K562 (cell line): ENCODE measurements around the gene PTPRT. TPM values are rescaled to one million over a fixed set of nuclear protein-coding genes. Genes with fewer than 3 reads are reported as not detected.

Source experiments
- ATAC-seq: fragments of 200-7000 bp; cut with Tn5 transposase; 3 replicates; pipeline ENCODE4 v1.9.1; 2020; ENCODE audit warnings: moderate library complexity
- BruUV-seq: library from RNA; stranded (reverse); fragments of 400-500 nt; replicated peaks from 2 replicates; lab custom pipeline; 2021; lab: Mats Ljungman, UMichigan
- CTCF ChIA-PET: fragments of 300-600 bp; formaldehyde crosslinking; extraction: SDS; loops from one replicate; lab custom pipeline; 2021; ENCODE audit warnings: low intra/inter-chr PET ratio; lab: Yijun Ruan, JAX
- POLR2A ChIA-PET: fragments of 300-600, 350-650 bp; sonication (Branson Sonifier 250); formaldehyde crosslinking; extraction: SDS; loops from one replicate; lab custom pipeline; 2021; ENCODE audit warnings: antibody characterized with exemption, inconsistent platforms; lab: Yijun Ruan, JAX
- DNase-seq, 4 experiments: peaks; one replicate each; pipeline versions ENCODE4 v3.0.0 to v3.0.0-alpha.2; 2011 to 2018; ENCODE audit warnings: low spot score in 3 of 4, mixed read lengths in 3 of 4; ENCODE audit errors: extremely low read depth in 1 of 4
- FAIRE-seq: peaks from 2 replicates; lab custom pipeline; 2011; peaks lifted over from hg19 to GRCh38; lab: Jason Lieb, UNC
- H2AFZ ChIP-seq: 2 replicates; pipeline ENCODE4 v1.6.0; 2011; ENCODE audit warnings: low read depth, low read length, control low read depth, inconsistent platforms
- H3K27ac ChIP-seq: fragments of 200-600 bp; 3 replicates; pipeline ENCODE4 v1.8.0; 2011; ENCODE audit warnings: low read depth, mild to moderate bottlenecking, control low read depth, inconsistent platforms, low read length, moderate library complexity, mixed read lengths; ENCODE audit errors: extremely low read depth
- H3K27me3 ChIP-seq, 2 experiments: fragments of 300-600 bp in 1 of 2; 2 replicates in 1 of 2; 3 replicates in 1 of 2; pipeline versions ENCODE4 v1.6.0 to v1.8.0; 2011; ENCODE audit warnings: inconsistent platforms in 2 of 2, low read length in 2 of 2, mild to moderate bottlenecking in 1 of 2, mixed read lengths in 1 of 2, moderate library complexity in 1 of 2; ENCODE audit not compliant: control insufficient read depth in 2 of 2, insufficient read depth in 2 of 2
- H3K36me3 ChIP-seq: fragments of 300-600 bp; 3 replicates; pipeline ENCODE4 v1.8.0; 2011; ENCODE audit warnings: mild to moderate bottlenecking, low read length, inconsistent platforms; ENCODE audit not compliant: control insufficient read depth, insufficient read depth
- H3K4me1 ChIP-seq, 2 experiments: fragments of 200-600 bp in 1 of 2; replicated peaks in 1 of 2; 2 replicates in 1 of 2; 3 replicates in 1 of 2; pipeline versions ENCODE4 v1.5.1 to v1.8.0; 2011; ENCODE audit warnings: inconsistent platforms in 2 of 2, low read length in 2 of 2, mild to moderate bottlenecking in 1 of 2, mixed read lengths in 1 of 2, moderate library complexity in 1 of 2; ENCODE audit not compliant: control insufficient read depth in 2 of 2, insufficient read depth in 2 of 2
- H3K4me2 ChIP-seq: 2 replicates; pipeline ENCODE4 v1.6.1; 2011; ENCODE audit warnings: low read length, control low read depth, inconsistent platforms, mixed read lengths; ENCODE audit not compliant: insufficient read depth
- H3K4me3 ChIP-seq: fragments of 200-600 bp; sonication (generic), shearing (Covaris generic); 2 replicates; pipeline ENCODE4 v1.5.1; 2016; ENCODE audit warnings: control low read depth, inconsistent platforms
- H3K79me2 ChIP-seq: fragments of 200-600 bp; 3 replicates; pipeline ENCODE4 v1.8.0; 2011; ENCODE audit warnings: low read length, inconsistent platforms; ENCODE audit not compliant: control insufficient read depth, insufficient read depth
- H3K9ac ChIP-seq, 2 experiments: 2 replicates each; pipeline versions ENCODE4 v1.6.0 to v1.6.1; 2011; ENCODE audit warnings: low read depth in 2 of 2, low read length in 2 of 2, control low read depth in 1 of 2, inconsistent platforms in 1 of 2, mild to moderate bottlenecking in 1 of 2, mixed read lengths in 1 of 2; ENCODE audit not compliant: insufficient read depth in 1 of 2
- H3K9me1 ChIP-seq: one replicate; pipeline ENCODE4 v1.6.0; 2011; ENCODE audit warnings: inconsistent platforms, mild to moderate bottlenecking, low read length, moderate library complexity; ENCODE audit not compliant: control insufficient read depth, insufficient read depth
- H3K9me3 ChIP-seq: replicated peaks from 2 replicates; pipeline ENCODE4 v1.5.1; 2011; ENCODE audit warnings: low read depth, low read length, inconsistent platforms; ENCODE audit not compliant: control insufficient read depth, insufficient read depth
- H4K20me1 ChIP-seq: replicated peaks from 2 replicates; pipeline ENCODE4 v1.6.1; 2011; ENCODE audit warnings: low read length, inconsistent platforms, mixed read lengths; ENCODE audit not compliant: control insufficient read depth, insufficient read depth
- ETV5 ChIP-seq: sonication (generic); formaldehyde crosslinking; IDR thresholded peaks from 2 replicates; pipeline ENCODE4 v1.4.0; 2020; ENCODE audit warnings: low read depth, mild to moderate bottlenecking, missing genetic modification reagents
- FOXK2 ChIP-seq, 2 experiments: fragments of 450-650 bp; IDR thresholded peaks in 1 of 2; conservative IDR thresholded peaks in 1 of 2; 2 replicates each; pipeline ENCODE4 v1.6.1; 2016; ENCODE audit warnings: low read depth in 2 of 2, mild to moderate bottlenecking in 1 of 2
- FUS ChIP-seq: fragments of 200-400 bp; formaldehyde crosslinking; optimal IDR thresholded peaks from 2 replicates; pipeline ENCODE3; 2017; ENCODE audit warnings: low read depth, low read length
- MCM5 ChIP-seq: fragments of 450-650 bp; IDR thresholded peaks from 2 replicates; pipeline ENCODE4 v1.6.1; 2016; ENCODE audit warnings: low read depth
- MNT ChIP-seq, 2 experiments: fragments of 450-650 bp; conservative IDR thresholded peaks; 2 replicates each; pipeline ENCODE4 v1.6.1; 2017; ENCODE audit warnings: mild to moderate bottlenecking in 2 of 2, moderate library complexity in 2 of 2
- NR2C2 ChIP-seq, 2 experiments: fragments of 200-800 bp in 1 of 2; sonication (Bioruptor generic) in 1 of 2; sonication (generic) in 1 of 2; formaldehyde crosslinking in 1 of 2; IDR thresholded peaks; 2 replicates each; pipeline versions ENCODE4 v1.6.1 to v1.8.0; 2016 to 2022; ENCODE audit warnings: mild to moderate bottlenecking in 1 of 2, missing compliant biosample characterization in 1 of 2, missing genetic modification characterization in 1 of 2, missing genetic modification reagents in 1 of 2
- RFX1 ChIP-seq: fragments of 450-650 bp; IDR thresholded peaks from 2 replicates; pipeline ENCODE4 v1.6.1; 2016; ENCODE audit warnings: mild to moderate bottlenecking, moderate library complexity
- SMAD4 ChIP-seq: fragments of 250-450 bp; sonication (Bioruptor Pico); conservative IDR thresholded peaks from 2 replicates; pipeline ENCODE4 v1.8.0; 2021; ENCODE audit warnings: inconsistent platforms, mild to moderate bottlenecking, moderate library complexity
- WHSC1 ChIP-seq: IDR thresholded peaks from one replicate; pipeline ENCODE4 v1.6.1; 2012; ENCODE audit warnings: low read length, control low read depth, inconsistent platforms
- ZBTB1 ChIP-seq: sonication (generic); formaldehyde crosslinking; IDR thresholded peaks from 2 replicates; pipeline ENCODE4 v1.8.1; 2023; ENCODE audit warnings: missing genetic modification reagents, low read depth, mild to moderate bottlenecking, borderline replicate concordance
- ZKSCAN3 ChIP-seq: fragments of 250-450 bp; sonication (Bioruptor Pico); IDR thresholded peaks from 2 replicates; pipeline ENCODE4 v1.4.0; 2020
- ZNF512 ChIP-seq: IDR thresholded peaks from 2 replicates; pipeline ENCODE4 v1.6.1; 2016; ENCODE audit warnings: missing genetic modification characterization, missing compliant biosample characterization
- ZNF717 ChIP-seq: fragments of 250-450 bp; sonication (Bioruptor Pico); IDR thresholded peaks from 2 replicates; pipeline ENCODE4 v1.5.0; 2021
- ZNF76 ChIP-seq: fragments of 250-450 bp; sonication (Bioruptor Pico); IDR thresholded peaks from 2 replicates; pipeline ENCODE4 v1.4.0; 2020; ENCODE audit warnings: mild to moderate bottlenecking, moderate library complexity, borderline replicate concordance
- ZNF766 ChIP-seq: fragments of 200-800 bp; sonication (Bioruptor generic); conservative IDR thresholded peaks from 2 replicates; pipeline ENCODE4 v1.6.1; 2016; ENCODE audit warnings: missing genetic modification characterization, missing compliant biosample characterization
- WGBS: fragments of 100-300 bp; shearing (Covaris generic); methylation state at CpG from one replicate; pipeline ENCODE4 v1.1.6; 2016; ENCODE audit warnings: low coverage, mixed read lengths; ENCODE audit not compliant: insufficient coverage; ENCODE audit errors: missing lambda C conversion rate; 5-methylcytosine and 5-hydroxymethylcytosine counted together
- in situ Hi-C: fragments of 300-500 bp; cut with MboI; formaldehyde crosslinking; loops from 4 replicates; pipeline ENCODE4 v1.15.0; 2018; ENCODE audit warnings: inconsistent platforms, mixed read lengths
- intact Hi-C: fragments of 100-400 bp; cut with micrococcal nuclease; formaldehyde crosslinking; loops from 2 replicates; pipeline ENCODE4 v1.14.2; 2022
- polyA plus RNA-seq, 8 experiments: library from polyadenylated mRNA; depleted of rRNA in 4 of 8; stranded (reverse) in 5 of 8; unstranded in 3 of 8; fragments of >200 nt; fragmentation: Nextera tagmentation in 2 of 8; fragmentation: Illumina TruSeq in 1 of 8; extraction: Ambion mirVana in 2 of 8; extraction: Trizol in 1 of 8; gene quantifications; 2 replicates each; pipeline versions ENCODE4 v1.2.1 to v1.2.3, GENCODE V29; 2011 to 2014; ENCODE audit warnings: inconsistent platforms in 1 of 8, missing spikeins in 1 of 8
- total RNA-seq, 7 experiments: library from RNA; depleted of rRNA in 6 of 7; stranded (reverse); fragments of >200 nt in 6 of 7; fragmentation: Illumina TruSeq in 2 of 7; extraction: Trizol in 2 of 7; gene quantifications; 2 replicates each; pipeline versions ENCODE4 v1.2.1 to v1.2.3, GENCODE V29; 2011 to 2021; ENCODE audit warnings: low replicate concordance in 1 of 7

The PTPRT gene
- total and polyA plus RNA-seq, 9 of the 15 experiments (the other 6 are each of a cell fraction or from before 2014, with no cell fraction given) = not detected

- no peak overlapping the region for H3K4me2 ChIP-seq
- no peak for TF ChIP-seq ZNF512 (tag)
- TF ChIP-seq WHSC1 = no peak
- TF ChIP-seq MCM5 = no peak
- TF ChIP-seq ZBTB1 (CRISPR knock-in tag) = no peak
- TF ChIP-seq NR2C2 (CRISPR knock-in tag; IDR thresholded peaks at IDR 0.05) = no peak
- TF ChIP-seq NR2C2 (tag; IDR thresholded peaks at IDR 0.05) = no peak
- no peak for TF ChIP-seq ZNF76 (CRISPR knock-in tag)
- no peak for TF ChIP-seq ZNF717
- no peak for TF ChIP-seq FOXK2 (conservative IDR thresholded peaks at IDR 0.05 in 1 of 2, IDR thresholded peaks at IDR 0.05 in 1 of 2; ENCODE audit: low read depth in 2 of 2)
- TF ChIP-seq SMAD4 (CRISPR knock-in tag) = no peak
- no peak for TF ChIP-seq ETV5 (CRISPR knock-in tag)
- no peak for TF ChIP-seq ZKSCAN3 (CRISPR knock-in tag)
- no peak for TF ChIP-seq MNT (conservative IDR thresholded peaks at IDR 0.05)
- TF ChIP-seq ZNF766 = no peak
- TF ChIP-seq FUS = no peak
- no peak for TF ChIP-seq RFX1
- TF ChIP-seq, all 486 proteins: peak for 0
- no peak overlapping the region for H2AFZ ChIP-seq
- ChIA-PET CTCF (interaction anchor here (0.7 kb wide), 1 partner anchor 1141 kb away, joined by 3 read pairs; no protein-coding TSS in a partner anchor), POLR2A (interaction anchor here (1.5 kb wide), 1 partner anchor 10 kb away, joined by 4 read pairs; no protein-coding TSS in a partner anchor)
- H3K4me3 ChIP-seq = no peak overlapping the region
- WGBS = 1% methylated on average over 11 of the region's 11 CpGs
- no peaks in the 10 kb centered on the region for H3K9me1 ChIP-seq
- no TSS peak for BruUV-seq
- no peak for FAIRE-seq
- no peaks in the 10 kb centered on the region for H3K4me1 ChIP-seq
- in situ Hi-C loops = no loop called here
- no peaks in the 10 kb centered on the region for H3K79me2 ChIP-seq
- H3K27me3 ChIP-seq = no peaks in the 10 kb centered on the region; a peak in 1 of 5 replicates
- no peaks in the 10 kb centered on the region for H3K36me3 ChIP-seq
- no peaks in the 10 kb centered on the region for H3K9me3 ChIP-seq
- intact Hi-C loops = no loop called here
- no peak for DNase-seq
- ATAC-seq = no peak
- no peak overlapping the region for H3K9ac ChIP-seq
- H3K27ac ChIP-seq = no peak overlapping the region
- no peaks in the 10 kb centered on the region for H4K20me1 ChIP-seq
These were observed 1065.7 kb downstream of the PTPRT start for GRCh38 chr20:42123981-42124473.
